Spinal cord (tissue), 10 donors: ENCODE measurements around the gene NOL8. TPM values are rescaled to one million over a fixed set of nuclear protein-coding genes. Genes with fewer than 3 reads are reported as not detected.

Source experiments
- DNase-seq, 6 donors: peaks; one replicate each; pipeline versions ENCODE4 v3.0.0 to v3.0.0-alpha.2; 2013 to 2015; ENCODE audit warnings: low spot score in 6 of 6, low read depth in 4 of 6
- H3K27ac ChIP-seq: one replicate; pipeline ENCODE4 v1.5.1; 2013; ENCODE audit warnings: low read depth, low read length, control low read depth
- H3K27me3 ChIP-seq: one replicate; pipeline ENCODE4 v1.6.1; 2013; ENCODE audit warnings: low read length; ENCODE audit not compliant: control insufficient read depth, insufficient read depth
- H3K36me3 ChIP-seq: one replicate; pipeline ENCODE4 v1.6.1; 2013; ENCODE audit warnings: low read length; ENCODE audit not compliant: control insufficient read depth, insufficient read depth
- H3K4me1 ChIP-seq: one replicate; pipeline ENCODE4 v1.6.1; 2013; ENCODE audit warnings: low read length; ENCODE audit not compliant: control insufficient read depth, insufficient read depth
- H3K4me3 ChIP-seq: one replicate; pipeline ENCODE4 v1.5.1; 2013; ENCODE audit warnings: low read depth, low read length, control low read depth
- H3K9me3 ChIP-seq: one replicate; pipeline ENCODE4 v1.6.1; 2013; ENCODE audit warnings: low read length; ENCODE audit not compliant: control insufficient read depth, insufficient read depth
- WGBS: methylation state at CpG from one replicate; pipeline ENCODE4 v1.1.5; 2013; ENCODE audit warnings: missing lambda C conversion rate; ENCODE audit not compliant: insufficient coverage; 5-methylcytosine and 5-hydroxymethylcytosine counted together
- polyA plus RNA-seq, 2 donors: library from polyadenylated mRNA; unstranded; fragments of 120-200 nt; gene quantifications; one replicate each; pipeline ENCODE4 v1.2.1, GENCODE V29; 2013; ENCODE audit not compliant: insufficient read length in 2 of 2
- total RNA-seq, 2 donors: library from RNA; depleted of rRNA in 1 of 2; stranded (reverse); fragments of 120-200 nt in 1 of 2; fragments of >200 nt in 1 of 2; gene quantifications; one replicate each; pipeline versions ENCODE4 v1.2.3 to v1.2.4, GENCODE V29; 2013 to 2014
- donor health status: healthy.

NOL8 gene
- total and polyA plus RNA-seq, 4 donors = 20.3 to 30.0 (median 28.5) TPM

GRCh38 chr9:92342825-92343488, 17.8 kb upstream of the NOL8 start:
- Histone ChIP-seq H3K4me1 (no peaks in the 10 kb centered on the region), H3K27me3 (no peaks in the 10 kb centered on the region), H3K36me3 (no peaks in the 10 kb centered on the region), H3K4me3 (no peak overlapping the region), H3K27ac (peak overlapping the region; percentile 47), H3K9me3 (no peaks in the 10 kb centered on the region)
- no CpG with 5 or more reads among the region's 1 CpG for WGBS
- DNase-seq = peak in 1 of 6 donors; percentile 5

GRCh38 chr9:92341578-92341977, 16.4 kb upstream of the NOL8 start:
- H3K27me3 ChIP-seq = no peaks in the 10 kb centered on the region
- WGBS = 89% methylated on average over 1 of the region's 1 CpG
- no peaks in the 10 kb centered on the region for H3K36me3 ChIP-seq
- no peak overlapping the region for H3K4me3 ChIP-seq
- no peak overlapping the region for H3K27ac ChIP-seq
- no peaks in the 10 kb centered on the region for H3K9me3 ChIP-seq
- no peak for DNase-seq
- H3K4me1 ChIP-seq = no peaks in the 10 kb centered on the region

GRCh38 chr9:92333282-92333634, 8.1 kb upstream of the NOL8 start:
- no peaks in the 10 kb centered on the region for H3K27me3 ChIP-seq
- no peaks in the 10 kb centered on the region for H3K36me3 ChIP-seq

GRCh38 chr9:92332577-92333281, 7.6 kb upstream of the NOL8 start:
- no peak overlapping the region for H3K4me3 ChIP-seq
- peak overlapping the region; percentile 50 for H3K27ac ChIP-seq
- no peaks in the 10 kb centered on the region for H3K9me3 ChIP-seq
- no peaks in the 10 kb centered on the region for H3K27me3 ChIP-seq
- peak in 2 of 6 donors; percentile 15 to 65 for DNase-seq
- H3K36me3 ChIP-seq = no peaks in the 10 kb centered on the region
- no CpG with 5 or more reads among the region's 3 CpGs for WGBS
- no peaks in the 10 kb centered on the region for H3K4me1 ChIP-seq

More at GRCh38 chr9:92333282-92333634, 8.1 kb upstream of the NOL8 start:
- no peak for DNase-seq
- Histone ChIP-seq H3K4me3 (no peak overlapping the region), H3K4me1 (no peaks in the 10 kb centered on the region), H3K27ac (peak overlapping the region; percentile 50), H3K9me3 (no peaks in the 10 kb centered on the region)
- 100% methylated on average over 2 of the region's 2 CpGs for WGBS

- Histone ChIP-seq H3K27ac (no peak overlapping the region), H3K4me1 (peaks cover 4% of the 10 kb centered on the region), H3K27me3 (no peaks in the 10 kb centered on the region), H3K4me3 (no peak overlapping the region), H3K9me3 (no peaks in the 10 kb centered on the region), H3K36me3 (no peaks in the 10 kb centered on the region)
- WGBS = 78% methylated on average over 1 of the region's 2 CpGs
- peak in 3 of 6 donors; percentile 19 to 63 (median 63) for DNase-seq
Measured at GRCh38 chr9:92328225-92328624, 3.1 kb upstream of the NOL8 start.

GRCh38 chr9:92327283-92327850, 2.2 kb upstream of the NOL8 start:
- no peaks in the 10 kb centered on the region for H3K27me3 ChIP-seq
- no peak for DNase-seq
- no CpG with 5 or more reads among the region's 2 CpGs for WGBS
- no peak overlapping the region for H3K4me3 ChIP-seq
- H3K4me1 ChIP-seq = peaks cover 4% of the 10 kb centered on the region
- no peaks in the 10 kb centered on the region for H3K9me3 ChIP-seq
- no peak overlapping the region for H3K27ac ChIP-seq
- peaks cover under 1% of the 10 kb centered on the region for H3K36me3 ChIP-seq

GRCh38 chr9:92325991-92326500, 896 bp upstream of the NOL8 start:
- no peaks in the 10 kb centered on the region for H3K27me3 ChIP-seq
- peaks cover 3% of the 10 kb centered on the region for H3K36me3 ChIP-seq
- peak overlapping the region; percentile 97 for H3K27ac ChIP-seq
- WGBS = 0% methylated on average over 26 of the region's 30 CpGs
- peaks cover 4% of the 10 kb centered on the region for H3K4me1 ChIP-seq
- no peak for DNase-seq
- peak overlapping the region; percentile 90 for H3K4me3 ChIP-seq
- no peaks in the 10 kb centered on the region for H3K9me3 ChIP-seq

- WGBS = 0% methylated on average over 8 of the region's 12 CpGs
- Histone ChIP-seq H3K4me3 (peak overlapping the region; percentile 90), H3K27me3 (no peaks in the 10 kb centered on the region), H3K9me3 (no peaks in the 10 kb centered on the region), H3K27ac (peak overlapping the region; percentile 97), H3K36me3 (peaks cover 10% of the 10 kb centered on the region), H3K4me1 (peaks cover 4% of the 10 kb centered on the region)
- no peak for DNase-seq
Measured at GRCh38 chr9:92324889-92325268, 271 bp downstream of the NOL8 start.

- H3K27ac ChIP-seq = no peak overlapping the region
- no peaks in the 10 kb centered on the region for H3K27me3 ChIP-seq
- WGBS = 17% methylated on average over 1 of the region's 2 CpGs
- peaks cover 4% of the 10 kb centered on the region for H3K4me1 ChIP-seq
- peaks cover 10% of the 10 kb centered on the region for H3K36me3 ChIP-seq
- peak overlapping the region; percentile 90 for H3K4me3 ChIP-seq
- DNase-seq = no peak
- no peaks in the 10 kb centered on the region for H3K9me3 ChIP-seq
Measured at GRCh38 chr9:92324431-92324830, 719 bp downstream of the NOL8 start.
